Measurements from ENCODE around the gene PCSK6.

The PCSK6 gene

DNA sequence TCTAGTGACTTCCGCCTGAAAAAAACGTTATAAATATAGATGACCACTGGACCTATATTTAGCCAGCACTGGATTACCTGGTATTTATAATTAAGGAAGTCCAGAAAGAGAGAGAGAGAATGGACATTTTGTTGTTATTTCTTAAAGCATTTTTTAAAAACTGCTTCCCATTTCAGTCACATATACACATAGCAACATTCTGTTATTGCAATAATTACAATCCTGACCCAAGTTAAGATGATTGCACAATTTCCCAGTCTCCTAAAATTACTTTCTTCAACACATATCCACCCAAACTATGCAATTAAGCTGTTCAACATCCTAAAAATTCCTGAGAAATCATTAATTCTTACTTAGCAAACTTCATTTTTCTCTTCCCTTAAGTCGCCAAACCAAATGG lies 37.7 kb downstream of the PCSK6 start:
- Histone ChIP-seq H3K9me3 (ENCODE audit: insufficient read depth, low read depth, low read length) (no peaks in the 10 kb centered on the region; the same call in 1 of the 2 replicates), H2AFZ (ENCODE audit: low read length) (no peak overlapping the region), H3K9me2 (replicated peaks; ENCODE audit: low read depth, low read length) (no peaks in the 10 kb centered on the region), H3K36me3 (ENCODE audit: insufficient read depth, low read length) (no peaks in the 10 kb centered on the region), H3K79me2 (ENCODE audit: insufficient read depth, low read length) (no peaks in the 10 kb centered on the region), H4K20me1 (ENCODE audit: insufficient read depth, low read length, poor library complexity, severe bottlenecking) (no peaks in the 10 kb centered on the region), H3K27me3 (ENCODE audit: insufficient read depth, low read length, poor library complexity, severe bottlenecking) (no peaks in the 10 kb centered on the region), H3K4me3 (ENCODE audit: low read length, poor library complexity, severe bottlenecking) (no peak overlapping the region), H3K4me2 (ENCODE audit: low read depth, low read length, poor library complexity, severe bottlenecking) (no peak overlapping the region), H3K9ac (ENCODE audit: low read depth, low read length, poor library complexity, severe bottlenecking) (no peak overlapping the region), H3K4me1 (ENCODE audit: insufficient read depth, low read length, poor library complexity, severe bottlenecking) (no peaks in the 10 kb centered on the region), H3F3A (ENCODE audit: low read depth) (no peaks in the 10 kb centered on the region)
- TF ChIP-seq EZH2phosphoT487 (IDR thresholded peaks at IDR 0.05; ENCODE audit: borderline replicate concordance), result no peak

DNA sequence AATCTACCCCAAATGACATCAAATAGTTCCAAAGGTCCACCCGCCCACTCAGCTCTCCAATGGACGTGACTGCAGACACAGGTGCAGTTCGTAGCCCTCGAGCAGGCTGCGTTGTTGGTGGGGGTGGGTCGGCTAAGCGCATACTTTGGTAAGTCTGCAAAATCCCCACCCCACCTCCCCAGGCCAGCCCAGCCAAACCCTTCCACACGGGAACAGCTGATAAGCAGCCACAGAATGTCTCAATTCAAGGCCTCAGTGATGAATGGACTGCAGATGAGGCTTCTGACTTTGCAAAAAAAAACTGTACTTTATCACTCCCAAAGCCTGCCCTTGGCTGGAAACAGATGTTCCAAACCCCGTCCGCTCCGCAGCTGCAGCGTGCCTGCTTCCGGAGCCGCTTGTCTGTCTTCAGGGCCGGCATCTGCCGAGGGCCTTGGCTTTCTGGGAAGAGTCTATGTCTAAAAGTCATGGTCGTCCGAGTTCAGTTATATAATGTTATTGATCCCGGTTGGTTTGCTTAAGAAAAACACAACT lies 38.2 kb downstream of the PCSK6 start:
- no peaks in the 10 kb centered on the region for H3K4me1 ChIP-seq (ENCODE audit: insufficient read depth, low read length, poor library complexity, severe bottlenecking)

DNA sequence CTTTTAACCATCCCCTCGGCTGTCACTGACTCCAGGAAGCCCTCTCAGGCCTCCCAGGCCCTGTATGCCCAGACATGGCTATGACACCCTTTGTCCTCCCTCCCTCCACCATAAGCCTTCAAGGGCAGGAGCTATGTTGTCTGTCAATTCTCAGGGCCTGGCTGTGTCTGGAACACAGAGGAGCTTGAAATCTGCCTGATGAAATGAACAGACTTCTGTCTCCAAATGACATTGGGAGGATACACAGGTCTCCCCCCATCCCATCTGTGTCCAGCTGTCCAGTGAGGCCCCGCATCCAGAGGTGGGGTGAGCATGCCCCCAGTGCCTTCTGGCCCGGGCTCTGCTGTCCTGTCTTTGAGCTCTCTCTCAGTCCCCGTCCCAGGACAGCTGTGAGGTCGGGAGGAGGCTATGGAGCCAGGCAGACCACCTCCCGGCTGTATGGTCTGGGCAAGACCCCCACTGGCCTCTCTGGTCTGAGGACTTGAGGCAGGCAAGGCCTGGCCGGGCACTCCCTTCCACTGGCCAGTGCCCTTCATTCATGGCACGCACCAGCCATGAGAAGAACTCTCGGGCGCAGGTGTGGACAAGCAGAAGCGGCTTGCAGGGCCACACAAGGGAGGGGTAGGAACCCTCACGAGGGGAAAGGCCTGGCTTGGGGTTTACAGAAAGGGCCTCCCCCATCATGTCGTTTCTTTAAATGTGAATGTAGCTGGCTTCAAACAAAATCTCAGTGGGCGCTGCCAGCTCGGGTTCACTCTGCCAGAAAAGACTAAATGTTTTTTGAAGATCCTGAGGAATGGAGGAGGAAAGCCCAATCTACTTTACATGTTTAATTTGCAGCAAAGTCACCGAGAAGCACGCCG lies 38.9 kb downstream of the PCSK6 start:
- H3K4me2 ChIP-seq (ENCODE audit: low read depth, low read length, poor library complexity, severe bottlenecking), result no peak overlapping the region
- H3K4me3 ChIP-seq (ENCODE audit: low read length, poor library complexity, severe bottlenecking), result no peak overlapping the region
- no peaks in the 10 kb centered on the region for H3K27me3 ChIP-seq (ENCODE audit: insufficient read depth, low read length, poor library complexity, severe bottlenecking)
- H3F3A ChIP-seq (ENCODE audit: low read depth), result no peaks in the 10 kb centered on the region
- H3K9me3 ChIP-seq (ENCODE audit: insufficient read depth, low read depth, low read length), result no peaks in the 10 kb centered on the region; the same call in 1 of the 2 replicates
- H3K36me3 ChIP-seq (ENCODE audit: insufficient read depth, low read length), result no peaks in the 10 kb centered on the region
- no peak overlapping the region for H2AFZ ChIP-seq (ENCODE audit: low read length)
- H3K9ac ChIP-seq (ENCODE audit: low read depth, low read length, poor library complexity, severe bottlenecking), result no peak overlapping the region
- no peaks in the 10 kb centered on the region for H3K9me2 ChIP-seq (replicated peaks; ENCODE audit: low read depth, low read length)
- TF ChIP-seq, protein P1, sequence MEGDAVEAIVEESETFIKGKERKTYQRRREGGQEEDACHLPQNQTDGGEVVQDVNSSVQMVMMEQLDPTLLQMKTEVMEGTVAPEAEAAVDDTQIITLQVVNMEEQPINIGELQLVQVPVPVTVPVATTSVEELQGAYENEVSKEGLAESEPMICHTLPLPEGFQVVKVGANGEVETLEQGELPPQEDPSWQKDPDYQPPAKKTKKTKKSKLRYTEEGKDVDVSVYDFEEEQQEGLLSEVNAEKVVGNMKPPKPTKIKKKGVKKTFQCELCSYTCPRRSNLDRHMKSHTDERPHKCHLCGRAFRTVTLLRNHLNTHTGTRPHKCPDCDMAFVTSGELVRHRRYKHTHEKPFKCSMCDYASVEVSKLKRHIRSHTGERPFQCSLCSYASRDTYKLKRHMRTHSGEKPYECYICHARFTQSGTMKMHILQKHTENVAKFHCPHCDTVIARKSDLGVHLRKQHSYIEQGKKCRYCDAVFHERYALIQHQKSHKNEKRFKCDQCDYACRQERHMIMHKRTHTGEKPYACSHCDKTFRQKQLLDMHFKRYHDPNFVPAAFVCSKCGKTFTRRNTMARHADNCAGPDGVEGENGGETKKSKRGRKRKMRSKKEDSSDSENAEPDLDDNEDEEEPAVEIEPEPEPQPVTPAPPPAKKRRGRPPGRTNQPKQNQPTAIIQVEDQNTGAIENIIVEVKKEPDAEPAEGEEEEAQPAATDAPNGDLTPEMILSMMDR (conservative IDR thresholded peaks at IDR 0.05; ENCODE audit: low read length), result no peak
- H3K79me2 ChIP-seq (ENCODE audit: insufficient read depth, low read length), result no peaks in the 10 kb centered on the region
- H3K4me1 ChIP-seq (ENCODE audit: insufficient read depth, low read length, poor library complexity, severe bottlenecking), result no peaks in the 10 kb centered on the region
- no peaks in the 10 kb centered on the region for H4K20me1 ChIP-seq (ENCODE audit: insufficient read depth, low read length, poor library complexity, severe bottlenecking)

More for the DNA sequence above, 38.2 kb downstream of the PCSK6 start:
- TF ChIP-seq EZH2phosphoT487 (IDR thresholded peaks at IDR 0.05; ENCODE audit: borderline replicate concordance), result no peak
- TF ChIP-seq, protein P1 (conservative IDR thresholded peaks at IDR 0.05; ENCODE audit: low read length), result no peak
- Histone ChIP-seq H4K20me1 (ENCODE audit: insufficient read depth, low read length, poor library complexity, severe bottlenecking) (no peaks in the 10 kb centered on the region), H3F3A (ENCODE audit: low read depth) (no peaks in the 10 kb centered on the region), H3K9ac (ENCODE audit: low read depth, low read length, poor library complexity, severe bottlenecking) (no peak overlapping the region), H3K9me2 (replicated peaks; ENCODE audit: low read depth, low read length) (no peaks in the 10 kb centered on the region), H3K27me3 (ENCODE audit: insufficient read depth, low read length, poor library complexity, severe bottlenecking) (no peaks in the 10 kb centered on the region), H3K79me2 (ENCODE audit: insufficient read depth, low read length) (no peaks in the 10 kb centered on the region), H3K36me3 (ENCODE audit: insufficient read depth, low read length) (no peaks in the 10 kb centered on the region), H2AFZ (ENCODE audit: low read length) (no peak overlapping the region), H3K4me3 (ENCODE audit: low read length, poor library complexity, severe bottlenecking) (no peak overlapping the region), H3K4me2 (ENCODE audit: low read depth, low read length, poor library complexity, severe bottlenecking) (no peak overlapping the region), H3K9me3 (ENCODE audit: insufficient read depth, low read depth, low read length) (no peaks in the 10 kb centered on the region; the same call in 1 of the 2 replicates)
